ENCODE results near the gene NMRAL1. TPM values are rescaled to one million over a fixed set of nuclear protein-coding genes. Genes with fewer than 3 reads are reported as not detected.

NMRAL1 gene
- total RNA-seq, 3 donors from 2014 or later (not counting 1 experiment from before 2014, with no cell fraction given) = 66.6 to 71.2 (median 69.8) TPM

DNA sequence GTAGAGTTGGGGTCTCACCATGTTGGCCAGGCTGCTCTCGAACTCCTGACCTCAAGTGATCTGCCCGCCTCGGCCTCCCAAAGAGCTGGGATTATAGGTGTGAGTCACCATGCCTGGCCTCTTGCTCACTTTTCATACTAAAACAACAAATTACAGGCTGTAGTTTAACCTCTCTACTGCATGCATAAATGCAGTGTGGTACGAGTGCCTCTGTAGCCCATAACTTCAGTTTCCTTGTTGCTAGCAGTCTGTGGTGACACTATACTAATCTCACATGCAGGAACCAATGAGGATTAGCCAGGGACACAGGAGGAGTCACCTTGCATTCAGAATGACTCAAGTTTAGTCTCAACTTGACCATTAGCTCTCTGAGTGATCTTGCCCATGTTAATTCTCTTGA lies 21.9 kb upstream of the NMRAL1 start:
- peaks cover 16% of the 10 kb centered on the region for H3K36me3 ChIP-seq (ENCODE audit: control insufficient read depth, insufficient read depth, low read length)
- ATAC-seq (no peak), DNase-seq (no peak)
- H3K9me3 ChIP-seq (ENCODE audit: control insufficient read depth, insufficient read depth, low read length) = no peaks in the 10 kb centered on the region
- Mint-ChIP-seq H3K9me3 (no peaks in the 10 kb centered on the region), H3K27ac (peak overlapping the region; percentile 78 to 88), H3K4me1 (peaks cover 57 to 64% of the 10 kb centered on the region in 2 donors), H3K27me3 (ENCODE audit: low read depth in 2 of 2) (no peaks in the 10 kb centered on the region), H3K36me3 (no peaks in the 10 kb centered on the region), H3K4me3 (no peak overlapping the region)
- no peak overlapping the region for H3K4me3 ChIP-seq (ENCODE audit: low read length)
- intact Hi-C loops (cut with micrococcal nuclease) = no loop called here
- 91% methylated on average over 4 of the region's 4 CpGs for WGBS (ENCODE audit: insufficient coverage)
- H3K4me1 ChIP-seq (ENCODE audit: control insufficient read depth, insufficient read depth, low read length) = peaks cover 10% of the 10 kb centered on the region
- no peaks in the 10 kb centered on the region for H3K27me3 ChIP-seq (ENCODE audit: control insufficient read depth, insufficient read depth, low read length)
- H3K27ac ChIP-seq (ENCODE audit: low read length) = no peak overlapping the region
- TF ChIP-seq, protein P1, sequence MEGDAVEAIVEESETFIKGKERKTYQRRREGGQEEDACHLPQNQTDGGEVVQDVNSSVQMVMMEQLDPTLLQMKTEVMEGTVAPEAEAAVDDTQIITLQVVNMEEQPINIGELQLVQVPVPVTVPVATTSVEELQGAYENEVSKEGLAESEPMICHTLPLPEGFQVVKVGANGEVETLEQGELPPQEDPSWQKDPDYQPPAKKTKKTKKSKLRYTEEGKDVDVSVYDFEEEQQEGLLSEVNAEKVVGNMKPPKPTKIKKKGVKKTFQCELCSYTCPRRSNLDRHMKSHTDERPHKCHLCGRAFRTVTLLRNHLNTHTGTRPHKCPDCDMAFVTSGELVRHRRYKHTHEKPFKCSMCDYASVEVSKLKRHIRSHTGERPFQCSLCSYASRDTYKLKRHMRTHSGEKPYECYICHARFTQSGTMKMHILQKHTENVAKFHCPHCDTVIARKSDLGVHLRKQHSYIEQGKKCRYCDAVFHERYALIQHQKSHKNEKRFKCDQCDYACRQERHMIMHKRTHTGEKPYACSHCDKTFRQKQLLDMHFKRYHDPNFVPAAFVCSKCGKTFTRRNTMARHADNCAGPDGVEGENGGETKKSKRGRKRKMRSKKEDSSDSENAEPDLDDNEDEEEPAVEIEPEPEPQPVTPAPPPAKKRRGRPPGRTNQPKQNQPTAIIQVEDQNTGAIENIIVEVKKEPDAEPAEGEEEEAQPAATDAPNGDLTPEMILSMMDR (IDR thresholded peaks at IDR 0.05) = no peak

DNA sequence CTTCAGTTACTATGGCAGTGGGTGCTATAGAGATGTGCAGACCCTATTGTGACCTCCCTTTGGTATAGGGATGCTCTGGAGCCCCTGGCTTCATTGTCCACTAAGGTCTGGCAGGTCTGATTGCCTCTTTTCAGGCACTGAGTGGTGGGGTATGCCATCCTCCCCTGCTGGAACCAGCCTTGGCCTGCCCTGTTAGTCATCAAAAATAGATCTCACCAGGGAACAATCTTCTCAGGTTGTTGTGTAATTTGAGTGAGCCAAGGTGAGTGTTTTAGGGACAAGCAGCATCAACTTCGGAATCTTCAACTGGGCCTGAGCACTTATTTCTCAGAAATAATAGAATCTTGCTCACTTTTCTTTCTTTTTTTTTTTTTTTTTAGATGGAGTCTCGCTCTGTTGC lies 21.3 kb upstream of the NMRAL1 start:
- TF ChIP-seq, protein P1 (IDR thresholded peaks at IDR 0.05) = no peak
- Mint-ChIP-seq H3K27me3 (ENCODE audit: low read depth in 2 of 2) (no peaks in the 10 kb centered on the region), H3K4me3 (no peak overlapping the region), H3K4me1 (peaks cover 57 to 63% of the 10 kb centered on the region in 2 donors), H3K9me3 (no peaks in the 10 kb centered on the region), H3K27ac (peak overlapping the region; percentile 78 to 88), H3K36me3 (no peaks in the 10 kb centered on the region)
- DNase-seq = no peak
- WGBS (ENCODE audit: insufficient coverage) = 100% methylated on average over 2 of the region's 2 CpGs
- Histone ChIP-seq H3K4me1 (ENCODE audit: control insufficient read depth, insufficient read depth, low read length) (peaks cover 10% of the 10 kb centered on the region), H3K36me3 (ENCODE audit: control insufficient read depth, insufficient read depth, low read length) (peaks cover 17% of the 10 kb centered on the region), H3K27me3 (ENCODE audit: control insufficient read depth, insufficient read depth, low read length) (no peaks in the 10 kb centered on the region), H3K9me3 (ENCODE audit: control insufficient read depth, insufficient read depth, low read length) (no peaks in the 10 kb centered on the region), H3K27ac (ENCODE audit: low read length) (no peak overlapping the region), H3K4me3 (ENCODE audit: low read length) (no peak overlapping the region)
- intact Hi-C loops (cut with micrococcal nuclease) = no loop called here
- no peak for ATAC-seq

DNA sequence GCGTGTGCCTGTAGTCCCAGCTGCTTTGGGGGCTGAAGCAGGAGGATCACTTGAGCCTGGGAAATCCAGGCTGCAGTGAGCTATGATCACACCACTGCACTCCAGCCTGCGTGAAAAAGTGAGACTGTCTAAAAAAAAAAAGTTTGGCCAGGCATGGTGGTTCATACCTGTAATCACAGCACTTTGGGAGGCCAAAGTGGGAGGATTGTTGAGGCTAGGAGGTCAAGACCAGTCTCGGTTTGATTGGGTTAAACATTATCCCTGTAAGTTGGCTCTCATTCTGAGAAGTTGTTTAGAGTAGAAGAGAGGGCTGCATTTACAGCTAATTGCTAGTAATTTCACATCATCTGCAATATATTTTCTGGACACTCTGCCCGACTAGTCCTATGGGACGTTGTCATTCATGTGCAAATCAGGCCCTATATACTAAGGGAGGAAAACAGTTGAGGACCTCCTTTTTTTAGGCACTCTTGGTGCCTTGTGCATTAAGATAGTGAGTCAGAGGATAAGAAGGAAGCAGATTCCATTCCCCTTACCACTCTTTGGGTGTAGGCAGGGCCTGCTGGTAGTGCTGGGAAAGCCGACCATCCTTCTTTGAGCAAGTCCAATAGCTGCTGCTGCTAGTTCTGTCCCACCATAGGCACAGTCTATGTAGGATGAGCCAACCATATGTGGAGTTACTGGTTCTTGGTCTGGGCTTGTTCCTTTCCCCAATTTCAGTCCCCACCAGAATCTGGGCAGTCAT lies 20.5 kb upstream of the NMRAL1 start:
- Histone ChIP-seq H3K4me3 (ENCODE audit: low read length) (no peak overlapping the region), H3K27me3 (ENCODE audit: control insufficient read depth, insufficient read depth, low read length) (no peaks in the 10 kb centered on the region), H3K36me3 (ENCODE audit: control insufficient read depth, insufficient read depth, low read length) (peaks cover 25% of the 10 kb centered on the region), H3K27ac (ENCODE audit: low read length) (no peak overlapping the region), H3K4me1 (ENCODE audit: control insufficient read depth, insufficient read depth, low read length) (peaks cover 13% of the 10 kb centered on the region), H3K9me3 (ENCODE audit: control insufficient read depth, insufficient read depth, low read length) (no peaks in the 10 kb centered on the region)
- H3K36me3 Mint-ChIP-seq = no peaks in the 10 kb centered on the region
- H3K4me3 Mint-ChIP-seq = peak overlapping the region; percentile 42
- no peak for DNase-seq
- H3K4me1 Mint-ChIP-seq = peaks cover 57 to 64% of the 10 kb centered on the region in 2 donors
- intact Hi-C loops (cut with micrococcal nuclease) = no loop called here
- H3K9me3 Mint-ChIP-seq = no peaks in the 10 kb centered on the region
- H3K27me3 Mint-ChIP-seq (ENCODE audit: low read depth in 2 of 2) = no peaks in the 10 kb centered on the region
- 94% methylated on average over 6 of the region's 6 CpGs for WGBS (ENCODE audit: insufficient coverage)
- TF ChIP-seq, protein P1 (IDR thresholded peaks at IDR 0.05) = no peak
- ATAC-seq = no peak
- H3K27ac Mint-ChIP-seq = peak overlapping the region; percentile 78 to 88

DNA sequence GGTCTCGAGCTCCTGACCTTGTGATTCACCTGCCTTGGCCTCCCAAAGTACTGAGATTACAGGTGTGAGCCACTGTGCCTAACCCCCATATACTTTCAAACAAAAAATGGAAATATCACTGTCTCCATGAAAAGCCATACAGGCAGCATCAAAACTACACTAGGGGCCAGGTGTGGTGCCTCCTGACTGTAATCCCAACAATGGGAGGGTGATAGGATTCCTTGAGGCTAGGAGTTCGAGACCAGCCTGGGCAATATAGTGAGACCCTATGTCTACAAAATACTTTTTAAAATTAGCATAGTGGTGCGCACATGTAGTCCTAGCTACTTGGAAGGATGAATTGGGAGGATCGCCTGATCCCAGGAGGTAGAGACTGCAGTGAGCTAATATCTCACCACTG lies 17.5 kb upstream of the NMRAL1 start:
- ATAC-seq (no peak), DNase-seq (no peak)
- Histone ChIP-seq H3K4me1 (ENCODE audit: control insufficient read depth, insufficient read depth, low read length) (peaks cover 37% of the 10 kb centered on the region), H3K27ac (ENCODE audit: low read length) (no peak overlapping the region), H3K36me3 (ENCODE audit: control insufficient read depth, insufficient read depth, low read length) (peaks cover 23% of the 10 kb centered on the region), H3K9me3 (ENCODE audit: control insufficient read depth, insufficient read depth, low read length) (no peaks in the 10 kb centered on the region), H3K4me3 (ENCODE audit: low read length) (no peak overlapping the region), H3K27me3 (ENCODE audit: control insufficient read depth, insufficient read depth, low read length) (no peaks in the 10 kb centered on the region)
- WGBS (ENCODE audit: insufficient coverage) = 91% methylated on average over 2 of the region's 4 CpGs
- Mint-ChIP-seq H3K4me3 (no peak overlapping the region), H3K9me3 (no peaks in the 10 kb centered on the region), H3K36me3 (no peaks in the 10 kb centered on the region), H3K4me1 (peaks cover 62 to 63% of the 10 kb centered on the region in 2 donors), H3K27me3 (ENCODE audit: low read depth in 2 of 2) (no peaks in the 10 kb centered on the region), H3K27ac (peak overlapping the region; percentile 38 to 92)
- TF ChIP-seq, protein P1 (IDR thresholded peaks at IDR 0.05) = no peak
- intact Hi-C loops (cut with micrococcal nuclease) = no loop called here
